ENCODE results near the gene AGPAT4. TPM values are rescaled to one million over a fixed set of nuclear protein-coding genes. Genes with fewer than 3 reads are reported as not detected.
"Not testable (repeated sequence)": the region's sequence is repeated elsewhere in the genome, so short reads cannot be mapped to it uniquely, and the experiment has no call there.

The AGPAT4 gene
- polyA plus RNA-seq: 1 to 10 TPM; 1.1 to 3.7 (median 1.6) TPM

- H3K27ac ChIP-seq (ENCODE audit: low read depth, low read length): no peak within 1 kb of the TSS
- 0 to 1% (median 1%) methylated on average over 21 of the region's 21 CpGs for WGBS, 3 donors
These were observed at the start of gene AGPAT4 for GRCh38 chr6:161273752-161274487. Gene AGPAT4 (minus strand): TSS chr6:161274061. CDS start chr6:161232213, 41,848 bp downstream.

GRCh38 chr6:161319231-161319630 is 45.4 kb upstream of the AGPAT4 start:
- WGBS, 3 donors: 33 to 78% (median 60%) methylated on average over 2 of the region's 2 CpGs

GRCh38 chr6:161318456-161318855 is 44.6 kb upstream of the AGPAT4 start:
- 56 to 86% (median 82%) methylated on average over 6 of the region's 6 CpGs for WGBS, 3 donors
- H3K27ac ChIP-seq (ENCODE audit: low read depth, low read length): no peak overlapping the region

More at GRCh38 chr6:161319231-161319630, 45.4 kb upstream of the AGPAT4 start:
- no peak overlapping the region for H3K27ac ChIP-seq (ENCODE audit: low read depth, low read length)

GRCh38 chr6:161316531-161316930 is 42.7 kb upstream of the AGPAT4 start:
- H3K27ac ChIP-seq (ENCODE audit: low read depth, low read length): no peak overlapping the region
- WGBS, 3 donors: 91 to 99% (median 96%) methylated on average over 3 of the region's 3 CpGs

- not testable (repeated sequence) for H3K27ac ChIP-seq (ENCODE audit: low read depth, low read length)
- WGBS, 3 donors: 86 to 90% (median 88%) methylated on average over 15 of the region's 15 CpGs
These were observed 41.5 kb upstream of the AGPAT4 start for GRCh38 chr6:161315246-161315917.

GRCh38 chr6:161314541-161315245 is 40.8 kb upstream of the AGPAT4 start:
- WGBS, 3 donors: 91 to 93% (median 92%) methylated on average over 20 of the region's 20 CpGs
- H3K27ac ChIP-seq (ENCODE audit: low read depth, low read length): not testable (repeated sequence)

GRCh38 chr6:161313940-161314509 is 40.2 kb upstream of the AGPAT4 start:
- 83 to 92% (median 89%) methylated on average over 6 of the region's 6 CpGs for WGBS, 3 donors
- no peak overlapping the region for H3K27ac ChIP-seq (ENCODE audit: low read depth, low read length)

- not testable (repeated sequence) for H3K27ac ChIP-seq (ENCODE audit: low read depth, low read length)
- 56 to 57% (median 57%) methylated on average over 3 of the region's 3 CpGs for WGBS, 3 donors
These were observed 39.6 kb upstream of the AGPAT4 start for GRCh38 chr6:161313475-161313874.

- H3K27ac ChIP-seq (ENCODE audit: low read depth, low read length): not testable (repeated sequence)
- WGBS, 3 donors: 80 to 88% (median 85%) methylated on average over 7 of the region's 7 CpGs
These were observed 35.9 kb upstream of the AGPAT4 start for GRCh38 chr6:161309774-161310173.

- WGBS, 3 donors: 81 to 93% (median 84%) methylated on average over 10 of the region's 10 CpGs
These were observed 34.3 kb upstream of the AGPAT4 start for GRCh38 chr6:161308075-161308655.

GRCh38 chr6:161305860-161306259 is 32.0 kb upstream of the AGPAT4 start:
- 63 to 79% (median 76%) methylated on average over 4 of the region's 4 CpGs for WGBS, 3 donors
- H3K27ac ChIP-seq (ENCODE audit: low read depth, low read length): no peak overlapping the region

More at GRCh38 chr6:161308075-161308655, 34.3 kb upstream of the AGPAT4 start:
- H3K27ac ChIP-seq (ENCODE audit: low read depth, low read length): no peak overlapping the region

GRCh38 chr6:161303628-161304340 is 29.9 kb upstream of the AGPAT4 start:
- WGBS, 3 donors: 92 to 98% (median 95%) methylated on average over 16 of the region's 16 CpGs
- no peak overlapping the region for H3K27ac ChIP-seq (ENCODE audit: low read depth, low read length)

- H3K27ac ChIP-seq (ENCODE audit: low read depth, low read length): no peak overlapping the region
- WGBS, 3 donors: 87 to 92% (median 91%) methylated on average over 6 of the region's 6 CpGs
These were observed 29.1 kb upstream of the AGPAT4 start for GRCh38 chr6:161302949-161303348.

GRCh38 chr6:161301338-161301737 is 27.5 kb upstream of the AGPAT4 start:
- WGBS, 3 donors: 48 to 61% (median 59%) methylated on average over 2 of the region's 2 CpGs
- H3K27ac ChIP-seq (ENCODE audit: low read depth, low read length): no peak overlapping the region

- H3K27ac ChIP-seq (ENCODE audit: low read depth, low read length): no peak overlapping the region
These were observed 27.0 kb upstream of the AGPAT4 start for GRCh38 chr6:161300823-161301222.

GRCh38 chr6:161299726-161300125 is 25.9 kb upstream of the AGPAT4 start:
- WGBS, 3 donors: 85 to 95% (median 93%) methylated on average over 4 of the region's 4 CpGs
- no peak overlapping the region for H3K27ac ChIP-seq (ENCODE audit: low read depth, low read length)

GRCh38 chr6:161295784-161296183 is 21.9 kb upstream of the AGPAT4 start:
- whole genome bisulfite sequencing, 3 donors: 94 to 100% (median 94%) methylated on average over 1 of the region's 1 CpG
- no peak overlapping the region for H3K27ac ChIP-seq (ENCODE audit: low read depth, low read length)
